ENCODE data around the gene AQP12A.

Gene AQP12A

GRCh38 chr2:240646176-240646899, 45.3 kb upstream of the AQP12A start:
- H3K4me3 ChIP-seq (ENCODE audit: low read depth in 1 of 5, low read length in 5 of 5), result no peak overlapping the region
- H3K27me3 ChIP-seq (ENCODE audit: control insufficient read depth in 5 of 5, insufficient read depth in 4 of 5, low read length in 5 of 5), result peaks cover 31 to 77% (median 66%) of the 10 kb centered on the region in 5 donors
- H3K36me3 ChIP-seq (ENCODE audit: control insufficient read depth in 5 of 5, insufficient read depth in 5 of 5, low read length in 5 of 5), result no peaks in the 10 kb centered on the region
- no peak overlapping the region for H3K27ac ChIP-seq (ENCODE audit: low read depth, low read length)
- no peaks in the 10 kb centered on the region for H3K9me3 ChIP-seq (ENCODE audit: control insufficient read depth in 5 of 5, low read length in 5 of 5)
- H3K4me1 ChIP-seq (ENCODE audit: control insufficient read depth in 5 of 5, insufficient read depth in 5 of 5, low read length in 5 of 5), result no peaks in the 10 kb centered on the region
- H3K9ac ChIP-seq (ENCODE audit: low read length in 5 of 5), result no peak overlapping the region

DNA sequence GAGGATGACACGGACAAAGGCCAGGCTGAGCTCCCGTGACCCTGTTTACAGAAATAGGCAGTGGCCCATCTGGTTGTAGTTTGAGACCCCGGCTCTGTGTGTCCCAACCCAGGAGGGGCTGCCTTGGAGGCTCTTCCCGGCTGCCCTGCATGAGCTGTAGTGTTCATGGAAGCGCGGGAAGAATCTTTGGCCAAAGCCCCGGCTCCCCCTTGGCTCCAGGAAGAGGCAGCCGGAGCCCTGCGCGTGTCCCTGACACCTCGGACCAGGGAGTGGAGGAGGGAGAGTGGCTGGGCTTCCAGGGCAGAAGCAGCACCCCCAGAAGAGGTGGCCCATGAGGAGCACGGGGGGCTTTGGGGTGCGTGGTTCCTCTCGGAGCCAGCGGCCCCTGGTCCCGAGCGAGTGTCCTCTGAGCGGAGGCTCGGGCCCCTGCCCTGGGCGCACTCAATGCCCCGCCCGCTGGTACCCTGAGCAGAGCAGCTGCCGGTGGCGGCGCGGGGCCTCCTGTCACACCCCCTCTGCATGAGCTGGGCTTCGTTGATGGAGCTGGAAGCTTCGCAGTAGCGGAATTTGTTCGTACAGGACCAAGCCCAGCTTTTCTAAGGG, 44.7 kb upstream of the AQP12A start:
- H3K27ac ChIP-seq (ENCODE audit: low read depth, low read length), result no peak overlapping the region
- peaks cover 31 to 80% (median 69%) of the 10 kb centered on the region in 5 donors for H3K27me3 ChIP-seq (ENCODE audit: control insufficient read depth in 5 of 5, insufficient read depth in 4 of 5, low read length in 5 of 5)
- H3K9ac ChIP-seq (ENCODE audit: low read length in 5 of 5), result no peak overlapping the region
- H3K4me3 ChIP-seq (ENCODE audit: low read depth in 1 of 5, low read length in 5 of 5), result no peak overlapping the region
- no peaks in the 10 kb centered on the region for H3K4me1 ChIP-seq (ENCODE audit: control insufficient read depth in 5 of 5, insufficient read depth in 5 of 5, low read length in 5 of 5)
- H3K9me3 ChIP-seq (ENCODE audit: control insufficient read depth in 5 of 5, low read length in 5 of 5), result no peaks in the 10 kb centered on the region
- H3K36me3 ChIP-seq (ENCODE audit: control insufficient read depth in 5 of 5, insufficient read depth in 5 of 5, low read length in 5 of 5), result no peaks in the 10 kb centered on the region

GRCh38 chr2:240647503-240648154, 44.0 kb upstream of the AQP12A start:
- no peak overlapping the region for H3K4me3 ChIP-seq (ENCODE audit: low read depth in 1 of 5, low read length in 5 of 5)
- H3K36me3 ChIP-seq (ENCODE audit: control insufficient read depth in 5 of 5, insufficient read depth in 5 of 5, low read length in 5 of 5), result no peaks in the 10 kb centered on the region
- H3K27ac ChIP-seq (ENCODE audit: low read depth, low read length), result no peak overlapping the region
- H3K4me1 ChIP-seq (ENCODE audit: control insufficient read depth in 5 of 5, insufficient read depth in 5 of 5, low read length in 5 of 5), result no peaks in the 10 kb centered on the region
- no peak overlapping the region for H3K9ac ChIP-seq (ENCODE audit: low read length in 5 of 5)
- peaks cover 31 to 78% (median 70%) of the 10 kb centered on the region in 5 donors for H3K27me3 ChIP-seq (ENCODE audit: control insufficient read depth in 5 of 5, insufficient read depth in 4 of 5, low read length in 5 of 5)
- H3K9me3 ChIP-seq (ENCODE audit: control insufficient read depth in 5 of 5, low read length in 5 of 5), result no peaks in the 10 kb centered on the region

DNA sequence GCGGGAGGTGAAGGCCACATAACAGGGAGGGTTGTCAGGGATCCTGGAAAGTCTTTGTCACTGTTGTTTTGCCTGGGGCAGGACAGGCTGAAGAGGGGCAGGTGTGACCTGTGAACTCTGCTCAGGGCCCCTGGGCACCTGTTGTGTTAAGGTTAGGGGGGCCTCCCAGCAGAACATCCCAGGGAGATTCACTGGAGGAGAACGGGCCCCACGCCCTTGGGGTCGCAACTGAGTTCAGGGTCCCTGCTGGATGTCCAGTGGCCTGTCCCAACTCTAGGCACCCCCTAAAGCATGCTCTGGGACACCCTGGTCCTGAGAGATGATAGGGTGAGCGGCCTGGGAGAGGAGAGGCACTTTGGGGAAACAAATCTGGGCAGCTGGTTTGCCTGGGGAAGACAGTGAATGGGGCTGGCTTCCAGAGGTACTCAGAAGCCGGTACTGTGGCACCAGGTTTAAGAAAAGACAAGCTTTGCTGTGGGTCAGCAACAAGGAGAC, 43.5 kb upstream of the AQP12A start:
- peaks cover 31 to 74% (median 64%) of the 10 kb centered on the region in 5 donors for H3K27me3 ChIP-seq (ENCODE audit: control insufficient read depth in 5 of 5, insufficient read depth in 4 of 5, low read length in 5 of 5)
- no peaks in the 10 kb centered on the region for H3K4me1 ChIP-seq (ENCODE audit: control insufficient read depth in 5 of 5, insufficient read depth in 5 of 5, low read length in 5 of 5)
- H3K27ac ChIP-seq (ENCODE audit: low read depth, low read length), result no peak overlapping the region
- H3K9me3 ChIP-seq (ENCODE audit: control insufficient read depth in 5 of 5, low read length in 5 of 5), result no peaks in the 10 kb centered on the region
- no peaks in the 10 kb centered on the region for H3K36me3 ChIP-seq (ENCODE audit: control insufficient read depth in 5 of 5, insufficient read depth in 5 of 5, low read length in 5 of 5)
- H3K4me3 ChIP-seq (ENCODE audit: low read depth in 1 of 5, low read length in 5 of 5), result no peak overlapping the region
- no peak overlapping the region for H3K9ac ChIP-seq (ENCODE audit: low read length in 5 of 5)

GRCh38 chr2:240648650-240649275, 42.9 kb upstream of the AQP12A start:
- peaks cover 31 to 72% (median 61%) of the 10 kb centered on the region in 5 donors for H3K27me3 ChIP-seq (ENCODE audit: control insufficient read depth in 5 of 5, insufficient read depth in 4 of 5, low read length in 5 of 5)
- H3K4me3 ChIP-seq (ENCODE audit: low read depth in 1 of 5, low read length in 5 of 5), result no peak overlapping the region
- H3K4me1 ChIP-seq (ENCODE audit: control insufficient read depth in 5 of 5, insufficient read depth in 5 of 5, low read length in 5 of 5), result no peaks in the 10 kb centered on the region
- H3K9me3 ChIP-seq (ENCODE audit: control insufficient read depth in 5 of 5, low read length in 5 of 5), result no peaks in the 10 kb centered on the region
- H3K9ac ChIP-seq (ENCODE audit: low read length in 5 of 5), result no peak overlapping the region
- no peaks in the 10 kb centered on the region for H3K36me3 ChIP-seq (ENCODE audit: control insufficient read depth in 5 of 5, insufficient read depth in 5 of 5, low read length in 5 of 5)
- H3K27ac ChIP-seq (ENCODE audit: low read depth, low read length), result no peak overlapping the region

- Histone ChIP-seq H3K9ac (ENCODE audit: low read length in 5 of 5) (no peak overlapping the region), H3K27ac (ENCODE audit: low read depth, low read length) (no peak overlapping the region), H3K4me3 (ENCODE audit: low read depth in 1 of 5, low read length in 5 of 5) (no peak overlapping the region), H3K27me3 (ENCODE audit: control insufficient read depth in 5 of 5, insufficient read depth in 4 of 5, low read length in 5 of 5) (peaks cover 29 to 69% (median 56%) of the 10 kb centered on the region in 5 donors), H3K9me3 (ENCODE audit: control insufficient read depth in 5 of 5, low read length in 5 of 5) (no peaks in the 10 kb centered on the region), H3K4me1 (ENCODE audit: control insufficient read depth in 5 of 5, insufficient read depth in 5 of 5, low read length in 5 of 5) (no peaks in the 10 kb centered on the region), H3K36me3 (ENCODE audit: control insufficient read depth in 5 of 5, insufficient read depth in 5 of 5, low read length in 5 of 5) (no peaks in the 10 kb centered on the region)
Measured at GRCh38 chr2:240649331-240649730, 42.3 kb upstream of the AQP12A start.

DNA sequence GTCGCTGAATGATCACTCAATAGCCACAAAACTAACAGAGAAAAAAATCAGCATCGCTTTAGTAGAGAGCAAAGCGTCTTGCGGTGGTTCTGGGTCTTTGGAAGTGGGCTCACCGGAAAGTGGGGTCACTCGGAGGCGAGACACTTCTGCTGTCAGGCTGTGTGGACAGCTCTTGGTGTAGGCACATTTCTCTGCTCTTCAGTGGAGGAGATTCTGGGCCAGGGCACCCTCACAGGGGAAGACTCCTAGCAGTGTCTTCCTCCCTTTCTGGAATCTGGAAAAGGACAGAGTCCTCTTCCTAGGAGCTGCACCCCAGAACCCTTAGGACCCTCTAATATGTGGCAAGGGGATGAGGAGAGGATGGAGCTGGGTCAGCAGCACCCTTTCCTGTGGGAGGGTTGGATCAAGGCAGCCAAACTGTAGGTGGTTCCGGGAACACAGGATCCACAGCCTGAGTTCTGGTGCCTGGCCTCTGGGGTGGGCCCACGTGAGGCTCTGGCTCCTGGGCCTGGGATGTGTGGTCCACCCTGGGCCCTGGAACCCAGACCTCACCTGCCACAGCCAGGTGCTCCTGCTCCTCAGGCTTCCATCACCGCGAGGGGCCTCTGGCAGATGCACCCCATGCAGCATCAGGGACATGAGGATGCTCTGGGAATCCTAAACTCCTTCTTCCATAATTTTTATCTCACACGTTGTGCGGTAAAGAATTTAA, 41.3 kb upstream of the AQP12A start:
- H3K4me1 ChIP-seq (ENCODE audit: control insufficient read depth in 5 of 5, insufficient read depth in 5 of 5, low read length in 5 of 5), result no peaks in the 10 kb centered on the region
- no peaks in the 10 kb centered on the region for H3K9me3 ChIP-seq (ENCODE audit: control insufficient read depth in 5 of 5, low read length in 5 of 5)
- H3K36me3 ChIP-seq (ENCODE audit: control insufficient read depth in 5 of 5, insufficient read depth in 5 of 5, low read length in 5 of 5), result no peaks in the 10 kb centered on the region
- no peak overlapping the region for H3K4me3 ChIP-seq (ENCODE audit: low read depth in 1 of 5, low read length in 5 of 5)
- peaks cover 29 to 63% (median 50%) of the 10 kb centered on the region in 5 donors for H3K27me3 ChIP-seq (ENCODE audit: control insufficient read depth in 5 of 5, insufficient read depth in 4 of 5, low read length in 5 of 5)
- H3K27ac ChIP-seq (ENCODE audit: low read depth, low read length), result no peak overlapping the region
- no peak overlapping the region for H3K9ac ChIP-seq (ENCODE audit: low read length in 5 of 5)

DNA sequence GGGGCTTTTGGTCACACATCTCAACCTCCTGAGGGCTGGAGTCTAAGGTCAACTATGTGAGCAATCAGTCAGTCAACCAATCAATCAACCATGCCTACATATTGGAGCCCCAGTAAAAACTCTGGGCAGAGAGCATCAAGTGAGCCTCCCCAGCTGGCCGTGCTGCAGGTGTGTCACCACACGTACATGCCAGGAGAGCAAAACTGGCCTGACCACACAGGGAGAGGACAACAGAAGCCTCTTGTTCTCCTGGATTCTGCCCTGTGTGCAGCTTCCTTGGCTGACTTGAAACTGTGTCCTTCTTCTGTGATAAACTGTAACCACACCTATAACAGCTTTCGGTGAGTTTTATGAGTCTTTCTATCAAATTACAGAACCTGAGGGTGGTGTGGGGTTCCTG, 40.5 kb upstream of the AQP12A start:
- H3K27me3 ChIP-seq (ENCODE audit: control insufficient read depth in 5 of 5, insufficient read depth in 4 of 5, low read length in 5 of 5), result peaks cover 30 to 56% (median 47%) of the 10 kb centered on the region in 5 donors
- H3K4me3 ChIP-seq (ENCODE audit: low read depth in 1 of 5, low read length in 5 of 5), result no peak overlapping the region
- H3K27ac ChIP-seq (ENCODE audit: low read depth, low read length), result no peak overlapping the region
- no peaks in the 10 kb centered on the region for H3K4me1 ChIP-seq (ENCODE audit: control insufficient read depth in 5 of 5, insufficient read depth in 5 of 5, low read length in 5 of 5)
- no peaks in the 10 kb centered on the region for H3K36me3 ChIP-seq (ENCODE audit: control insufficient read depth in 5 of 5, insufficient read depth in 5 of 5, low read length in 5 of 5)
- no peak overlapping the region for H3K9ac ChIP-seq (ENCODE audit: low read length in 5 of 5)
- H3K9me3 ChIP-seq (ENCODE audit: control insufficient read depth in 5 of 5, low read length in 5 of 5), result no peaks in the 10 kb centered on the region

GRCh38 chr2:240655931-240656886, 35.5 kb upstream of the AQP12A start:
- Histone ChIP-seq H3K4me3 (ENCODE audit: low read depth in 1 of 5, low read length in 5 of 5) (no peak overlapping the region), H3K27me3 (ENCODE audit: control insufficient read depth in 5 of 5, insufficient read depth in 4 of 5, low read length in 5 of 5) (peaks cover 7 to 21% (median 11%) of the 10 kb centered on the region in 5 donors), H3K9ac (ENCODE audit: low read length in 5 of 5) (no peak overlapping the region), H3K9me3 (ENCODE audit: control insufficient read depth in 5 of 5, low read length in 5 of 5) (peaks cover 0 to 3% (median 0%) of the 10 kb centered on the region in 5 donors), H3K4me1 (ENCODE audit: control insufficient read depth in 5 of 5, insufficient read depth in 5 of 5, low read length in 5 of 5) (no peaks in the 10 kb centered on the region), H3K36me3 (ENCODE audit: control insufficient read depth in 5 of 5, insufficient read depth in 5 of 5, low read length in 5 of 5) (no peaks in the 10 kb centered on the region), H3K27ac (ENCODE audit: low read depth, low read length) (no peak overlapping the region)
